KOPT-K1 (cell line): ENCODE results near the gene ZPLD1.

Source experiments
- H3K27ac ChIP-seq: fragments of 200-600 bp; sonication (generic); 2 replicates; pipeline ENCODE4 v1.5.1; 2016; ENCODE audit warnings: antibody characterized with exemption, mild to moderate bottlenecking, low read depth, low read length; ENCODE audit not compliant: poor library complexity, severe bottlenecking
- H3K36me3 ChIP-seq: fragments of 200-600 bp; sonication (generic); 2 replicates; pipeline ENCODE4 v1.5.1; 2017; ENCODE audit warnings: antibody characterized with exemption, mild to moderate bottlenecking, low read length, moderate library complexity; ENCODE audit not compliant: insufficient read depth
- H3K9me3 ChIP-seq: fragments of 200-600 bp; sonication (generic); 2 replicates; pipeline ENCODE4 v1.5.1; 2017; ENCODE audit warnings: antibody characterized with exemption, low read length, mild to moderate bottlenecking; ENCODE audit not compliant: insufficient read depth, poor library complexity, severe bottlenecking

The ZPLD1 gene

GRCh38 chr3:102481050-102481449, 46.2 kb downstream of the ZPLD1 start:
- no peaks in the 10 kb centered on the region for H3K9me3 ChIP-seq
- H3K36me3 ChIP-seq, result no peaks in the 10 kb centered on the region

DNA sequence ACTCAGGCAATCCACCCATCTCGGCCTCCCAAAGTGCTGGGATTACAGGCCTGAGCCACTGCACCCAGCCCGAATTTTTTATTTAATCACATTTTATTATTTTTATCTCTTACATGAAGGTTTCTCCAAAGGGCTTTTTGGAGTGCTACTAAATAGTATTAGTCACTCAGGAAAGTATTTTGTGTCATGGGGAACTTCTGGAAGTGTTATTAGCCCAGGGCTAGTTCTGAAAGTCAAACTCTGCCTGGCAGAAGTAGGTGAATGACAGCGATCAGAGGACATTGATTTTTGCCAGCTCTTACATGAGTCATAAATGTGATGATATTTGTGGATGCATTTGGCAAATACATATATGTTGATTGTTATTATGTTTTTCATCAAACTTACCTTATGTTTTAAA, 48.7 kb downstream of the ZPLD1 start:
- no peaks in the 10 kb centered on the region for H3K36me3 ChIP-seq
- no peak overlapping the region for H3K27ac ChIP-seq

More at GRCh38 chr3:102481050-102481449, 46.2 kb downstream of the ZPLD1 start:
- H3K27ac ChIP-seq, result no peak overlapping the region

DNA sequence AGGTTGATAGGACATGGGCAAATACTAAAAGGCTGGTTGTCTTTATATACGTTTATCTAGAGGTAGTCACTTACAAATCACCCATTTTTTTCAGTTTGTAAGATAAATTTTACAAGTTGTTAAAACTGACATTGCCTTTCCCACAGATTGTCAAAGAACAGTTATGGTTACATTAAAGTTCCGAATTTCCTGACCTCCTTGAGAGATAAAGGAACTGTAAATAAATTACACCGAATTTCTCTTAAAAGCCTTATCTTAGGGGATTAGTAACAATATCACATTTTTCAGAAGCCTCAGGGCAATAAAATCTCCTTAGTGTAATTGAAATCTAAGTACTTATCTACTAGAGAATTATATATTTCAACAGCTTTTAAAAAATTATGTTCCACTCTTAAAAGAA, 49.5 kb downstream of the ZPLD1 start:
- Histone ChIP-seq H3K9me3 (no peaks in the 10 kb centered on the region), H3K36me3 (no peaks in the 10 kb centered on the region), H3K27ac (no peak overlapping the region)

More for the DNA sequence above, 48.7 kb downstream of the ZPLD1 start:
- H3K9me3 ChIP-seq, result no peaks in the 10 kb centered on the region

GRCh38 chr3:102485701-102486100, 50.9 kb downstream of the ZPLD1 start:
- no peak overlapping the region for H3K27ac ChIP-seq
- H3K36me3 ChIP-seq, result no peaks in the 10 kb centered on the region
- H3K9me3 ChIP-seq, result no peaks in the 10 kb centered on the region

GRCh38 chr3:102488331-102488730, 53.5 kb downstream of the ZPLD1 start:
- H3K36me3 ChIP-seq, result no peaks in the 10 kb centered on the region
- H3K9me3 ChIP-seq, result no peaks in the 10 kb centered on the region

DNA sequence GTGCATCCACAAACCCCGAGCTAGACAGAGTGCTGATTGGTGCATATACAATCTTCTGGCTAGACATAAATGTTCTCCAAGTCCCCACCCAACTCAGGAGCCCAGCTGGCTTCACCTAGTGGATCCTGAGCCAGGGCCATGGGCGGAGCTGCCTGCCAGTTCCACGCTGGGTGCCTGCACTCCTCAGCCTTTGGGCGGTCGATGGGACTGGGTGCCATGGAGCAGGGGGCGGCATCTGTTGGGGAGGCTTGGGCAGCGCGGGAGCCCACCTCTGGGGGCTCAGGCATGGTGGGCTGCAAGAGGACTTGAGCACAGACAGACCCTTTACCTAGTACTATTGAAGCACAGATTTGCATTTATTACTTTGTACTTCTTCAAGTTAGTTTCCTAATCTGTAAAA, 57.5 kb downstream of the ZPLD1 start:
- Histone ChIP-seq H3K9me3 (no peaks in the 10 kb centered on the region), H3K36me3 (no peaks in the 10 kb centered on the region), H3K27ac (no peak overlapping the region)

More at GRCh38 chr3:102488331-102488730, 53.5 kb downstream of the ZPLD1 start:
- H3K27ac ChIP-seq, result no peak overlapping the region

DNA sequence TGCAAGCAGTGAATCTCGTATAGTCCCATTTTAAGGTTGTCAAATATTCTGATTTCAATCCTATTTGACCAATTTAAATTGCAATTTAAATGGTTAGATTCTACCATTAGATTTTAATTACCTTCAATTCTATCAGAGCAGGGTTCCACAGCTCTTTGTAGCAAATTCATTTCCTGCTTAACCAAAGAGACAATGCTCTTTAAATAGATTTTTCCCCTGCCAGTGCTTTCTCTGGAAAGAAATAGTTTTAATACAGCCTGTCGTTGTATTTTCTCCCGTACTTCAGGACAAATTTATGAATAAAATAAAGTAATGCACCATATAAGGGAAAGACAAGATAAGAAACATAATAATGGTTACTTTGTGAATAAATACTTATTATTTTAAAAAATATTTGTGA, 62.8 kb downstream of the ZPLD1 start:
- Histone ChIP-seq H3K27ac (no peak overlapping the region), H3K9me3 (no peaks in the 10 kb centered on the region), H3K36me3 (no peaks in the 10 kb centered on the region)

GRCh38 chr3:102505542-102505941, 70.7 kb downstream of the ZPLD1 start:
- H3K36me3 ChIP-seq, result no peaks in the 10 kb centered on the region
- no peaks in the 10 kb centered on the region for H3K9me3 ChIP-seq
- H3K27ac ChIP-seq, result no peak overlapping the region

- no peaks in the 10 kb centered on the region for H3K36me3 ChIP-seq
- no peak overlapping the region for H3K27ac ChIP-seq
- H3K9me3 ChIP-seq, result no peaks in the 10 kb centered on the region
These were observed 75.8 kb downstream of the ZPLD1 start for GRCh38 chr3:102510663-102511062.

DNA sequence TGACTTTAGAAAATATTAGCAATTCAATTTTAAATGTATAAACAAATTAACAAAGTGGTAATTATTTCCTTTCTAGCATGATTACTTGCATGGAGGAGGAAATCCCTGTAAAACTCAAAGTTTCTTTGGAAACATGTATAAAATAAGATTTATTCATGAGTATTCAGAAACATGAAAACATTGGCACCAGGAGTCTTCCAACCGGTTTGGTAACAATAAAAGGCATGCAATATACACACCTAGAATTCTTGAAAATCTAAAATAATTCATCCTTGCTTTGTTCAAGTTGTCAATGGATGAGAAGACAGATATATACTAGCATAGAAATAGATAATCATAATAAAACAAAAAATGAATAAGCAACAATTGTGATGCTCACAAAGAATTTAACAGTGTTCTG, 76.4 kb downstream of the ZPLD1 start:
- H3K27ac ChIP-seq, result no peak overlapping the region

GRCh38 chr3:102511639-102512038, 76.8 kb downstream of the ZPLD1 start:
- Histone ChIP-seq H3K27ac (no peak overlapping the region), H3K36me3 (no peaks in the 10 kb centered on the region), H3K9me3 (no peaks in the 10 kb centered on the region)

More for the DNA sequence above, 76.4 kb downstream of the ZPLD1 start:
- no peaks in the 10 kb centered on the region for H3K9me3 ChIP-seq
- H3K36me3 ChIP-seq, result no peaks in the 10 kb centered on the region

GRCh38 chr3:102512734-102513504, 78.1 kb downstream of the ZPLD1 start:
- H3K9me3 ChIP-seq, result no peaks in the 10 kb centered on the region
- H3K36me3 ChIP-seq, result no peaks in the 10 kb centered on the region
- H3K27ac ChIP-seq, result no peak overlapping the region

- H3K9me3 ChIP-seq, result no peaks in the 10 kb centered on the region
- no peaks in the 10 kb centered on the region for H3K36me3 ChIP-seq
- H3K27ac ChIP-seq, result no peak overlapping the region
These were observed 79.4 kb downstream of the ZPLD1 start for GRCh38 chr3:102514241-102514640.

- Histone ChIP-seq H3K36me3 (no peaks in the 10 kb centered on the region), H3K9me3 (no peaks in the 10 kb centered on the region), H3K27ac (no peak overlapping the region)
These were observed 86.4 kb downstream of the ZPLD1 start for GRCh38 chr3:102521246-102521645.

GRCh38 chr3:102525624-102526023, 90.8 kb downstream of the ZPLD1 start:
- H3K27ac ChIP-seq, result no peak overlapping the region
- H3K9me3 ChIP-seq, result no peaks in the 10 kb centered on the region
- no peaks in the 10 kb centered on the region for H3K36me3 ChIP-seq

GRCh38 chr3:102526865-102527264, 92.0 kb downstream of the ZPLD1 start:
- Histone ChIP-seq H3K36me3 (no peaks in the 10 kb centered on the region), H3K9me3 (no peaks in the 10 kb centered on the region), H3K27ac (no peak overlapping the region)
